Dendritic cell treated with granulocyte-macrophage colony-stimulating factor and Interleukin-4, amounts not matched to agents 40 ng/mL and 50 ng/mL, for 4 days (primary cell): ENCODE results near the gene TMEM80.

Experiments used
- H3K27ac Mint-ChIP-seq: one replicate; pipeline ENCODE4 v1.8.0; 2022; ENCODE audit warnings: mild to moderate bottlenecking, mixed read lengths
- H3K27me3 Mint-ChIP-seq: one replicate; pipeline ENCODE4 v1.8.0; 2022; ENCODE audit warnings: mild to moderate bottlenecking, mixed read lengths
- H3K36me3 Mint-ChIP-seq: one replicate; pipeline ENCODE4 v1.8.0; 2022; ENCODE audit warnings: low read depth, mixed read lengths
- H3K4me1 Mint-ChIP-seq: one replicate; pipeline ENCODE4 v1.8.0; 2022; ENCODE audit warnings: low read depth, mixed read lengths
- H3K4me3 Mint-ChIP-seq: one replicate; pipeline ENCODE4 v1.8.0; 2022; ENCODE audit warnings: mild to moderate bottlenecking, moderate library complexity, mixed read lengths
- H3K9me3 Mint-ChIP-seq: one replicate; pipeline ENCODE4 v1.8.0; 2022; ENCODE audit warnings: mixed read lengths
- intact Hi-C: fragments of 100-400 bp; cut with micrococcal nuclease; formaldehyde crosslinking; loops from one replicate; pipeline ENCODE4 v1.15.0; 2022

Gene TMEM80

DNA sequence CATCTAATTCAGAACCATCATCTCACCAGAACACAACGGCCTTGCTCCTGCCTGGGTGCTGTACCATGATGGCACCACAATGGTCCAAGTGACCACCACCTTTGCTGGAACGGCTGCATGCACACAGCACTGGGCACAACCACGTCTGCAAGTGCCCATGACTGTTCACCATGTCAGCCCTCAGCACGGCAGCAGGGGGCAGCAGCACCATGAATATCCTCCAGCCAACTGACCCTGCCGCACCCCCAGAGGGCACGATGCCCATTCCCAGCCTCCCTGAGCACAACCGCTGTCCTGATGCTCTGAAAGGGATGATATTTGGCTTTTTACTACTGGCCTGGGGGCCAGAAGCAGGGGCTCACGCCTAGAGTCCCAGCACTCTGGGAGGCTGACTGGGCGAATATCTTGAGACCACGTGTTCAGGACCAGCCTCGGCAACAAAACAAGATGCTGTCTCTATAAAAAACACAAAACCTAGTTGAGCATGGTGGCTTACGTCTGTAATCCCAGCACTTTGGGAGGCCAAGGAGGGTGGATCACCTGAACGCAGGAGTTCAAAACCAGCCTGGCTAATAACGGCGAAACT is 32.8 kb upstream of the TMEM80 start:
- Mint-ChIP-seq H3K36me3 (peaks cover 84% of the 10 kb centered on the region), H3K4me1 (peaks cover 27% of the 10 kb centered on the region), H3K4me3 (no peak overlapping the region), H3K27ac (no peak overlapping the region), H3K27me3 (no peaks in the 10 kb centered on the region), H3K9me3 (no peaks in the 10 kb centered on the region)
- intact Hi-C loops = loop anchor here (1.0 kb wide), 1 partner anchor 61 kb away; no protein-coding TSS in a partner anchor

DNA sequence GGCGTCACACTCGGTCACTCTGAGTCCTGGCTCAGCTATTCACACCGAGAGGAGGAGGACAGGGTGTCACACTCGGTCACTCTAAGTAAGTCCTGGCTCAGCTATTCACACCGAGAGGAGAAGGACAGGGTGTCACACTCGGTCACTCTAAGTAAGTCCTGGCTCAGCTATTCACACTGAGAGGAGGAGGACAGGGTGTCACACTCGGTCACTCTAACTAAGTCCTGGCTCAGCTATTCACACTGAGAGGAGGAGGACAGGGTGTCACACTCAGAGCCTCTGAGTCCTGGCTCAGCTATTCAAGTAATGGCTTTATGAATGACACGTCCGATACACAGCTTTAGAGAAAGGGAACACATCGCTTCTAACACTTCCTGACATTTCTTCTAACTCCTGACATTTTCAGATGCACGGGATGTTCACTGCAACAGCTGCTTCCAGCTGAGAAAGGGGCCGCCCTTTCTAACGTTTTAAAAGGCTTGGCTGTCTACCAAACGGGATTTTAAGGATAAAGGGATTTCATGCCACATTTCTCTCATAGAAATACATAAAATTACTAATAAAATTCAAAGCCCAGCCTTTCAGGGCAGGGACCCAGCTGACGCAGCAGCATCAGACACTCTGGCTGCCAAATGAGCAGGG is 30.4 kb upstream of the TMEM80 start:
- no peak overlapping the region for H3K4me3 Mint-ChIP-seq

DNA sequence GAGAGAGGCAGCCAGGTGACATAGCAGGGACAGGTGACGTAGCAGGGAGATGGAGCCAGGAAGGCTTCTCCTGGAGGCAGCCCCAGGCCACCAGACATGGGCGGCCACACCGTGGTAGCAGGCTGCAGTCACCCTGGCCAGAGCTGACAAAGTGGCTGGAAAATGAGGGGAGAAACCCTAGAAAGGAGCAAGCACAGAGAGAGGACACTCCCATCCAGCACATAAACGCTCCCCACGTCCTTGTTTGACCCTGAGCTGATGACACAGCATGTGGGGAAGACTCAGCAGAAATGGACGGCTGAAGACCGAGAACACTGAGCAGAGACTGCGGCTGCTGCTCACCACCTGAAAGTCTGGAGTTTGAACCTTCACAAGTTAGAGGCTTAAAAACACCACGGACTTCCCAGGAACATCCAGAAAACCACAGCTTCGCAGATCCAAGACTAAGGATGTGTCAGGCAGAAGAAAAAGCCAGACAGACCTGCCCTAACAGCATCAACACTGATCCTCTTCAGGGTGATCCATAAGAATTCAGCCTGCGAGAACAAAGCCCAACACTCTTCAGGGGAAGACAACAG is 29.8 kb upstream of the TMEM80 start:
- intact Hi-C loops = no loop called here
- Mint-ChIP-seq H3K4me1 (peaks cover 27% of the 10 kb centered on the region), H3K9me3 (no peaks in the 10 kb centered on the region), H3K27ac (peak overlapping the region; percentile 42), H3K4me3 (no peak overlapping the region), H3K27me3 (no peaks in the 10 kb centered on the region), H3K36me3 (peaks cover 61% of the 10 kb centered on the region)

More for the DNA sequence above, 30.4 kb upstream of the TMEM80 start:
- H3K9me3 Mint-ChIP-seq = no peaks in the 10 kb centered on the region
- peaks cover 27% of the 10 kb centered on the region for H3K4me1 Mint-ChIP-seq
- intact Hi-C loops = no loop called here
- H3K36me3 Mint-ChIP-seq = peaks cover 67% of the 10 kb centered on the region
- no peak overlapping the region for H3K27ac Mint-ChIP-seq
- no peaks in the 10 kb centered on the region for H3K27me3 Mint-ChIP-seq

DNA sequence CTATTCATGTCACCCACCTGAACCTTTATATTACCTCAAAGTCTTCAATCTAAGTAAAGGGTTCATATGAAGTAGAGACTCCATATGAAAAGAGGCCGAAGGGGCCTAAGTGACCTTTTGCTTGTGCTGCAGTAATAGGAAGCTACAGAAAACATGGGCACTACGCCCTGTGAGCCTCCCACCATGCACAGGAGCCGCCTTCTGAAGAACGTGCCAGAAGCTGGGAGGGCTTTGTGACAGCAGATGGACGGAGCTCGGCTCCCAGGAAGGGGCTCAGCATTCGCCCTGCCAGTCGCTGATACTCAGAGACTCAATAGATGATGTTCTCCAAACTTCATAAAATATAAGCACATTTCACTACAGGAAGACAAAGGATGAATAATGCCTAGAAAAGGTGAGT is 21.8 kb upstream of the TMEM80 start:
- no peaks in the 10 kb centered on the region for H3K4me1 Mint-ChIP-seq
- H3K27ac Mint-ChIP-seq = no peak overlapping the region
- H3K9me3 Mint-ChIP-seq = no peaks in the 10 kb centered on the region
- H3K27me3 Mint-ChIP-seq = no peaks in the 10 kb centered on the region
- intact Hi-C loops = no loop called here
- peaks cover 71% of the 10 kb centered on the region for H3K36me3 Mint-ChIP-seq
- H3K4me3 Mint-ChIP-seq = no peak overlapping the region

DNA sequence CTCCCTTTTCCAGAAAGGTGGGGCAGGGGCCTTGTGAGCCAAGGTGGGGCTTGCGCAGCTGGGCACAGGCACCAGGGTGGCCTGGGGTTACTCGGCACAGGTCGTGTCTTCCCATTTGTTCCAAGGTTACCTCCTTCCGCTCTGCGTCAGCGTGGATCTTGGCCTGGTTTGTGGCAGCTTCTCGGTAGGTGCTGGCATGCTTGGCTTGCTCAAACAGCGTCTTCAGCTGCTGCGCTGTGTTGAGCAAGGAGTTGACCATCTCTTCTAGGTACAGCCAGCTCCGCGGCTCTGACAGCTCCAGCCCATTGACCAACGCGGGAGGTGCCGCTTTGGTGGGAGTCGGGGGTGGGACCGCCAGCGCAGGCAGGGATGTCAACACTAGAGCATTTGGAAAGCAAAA is 21.2 kb upstream of the TMEM80 start:
- Mint-ChIP-seq H3K4me1 (no peaks in the 10 kb centered on the region), H3K27me3 (no peaks in the 10 kb centered on the region), H3K9me3 (no peaks in the 10 kb centered on the region), H3K4me3 (no peak overlapping the region), H3K27ac (no peak overlapping the region), H3K36me3 (peaks cover 76% of the 10 kb centered on the region)
- intact Hi-C loops = no loop called here

DNA sequence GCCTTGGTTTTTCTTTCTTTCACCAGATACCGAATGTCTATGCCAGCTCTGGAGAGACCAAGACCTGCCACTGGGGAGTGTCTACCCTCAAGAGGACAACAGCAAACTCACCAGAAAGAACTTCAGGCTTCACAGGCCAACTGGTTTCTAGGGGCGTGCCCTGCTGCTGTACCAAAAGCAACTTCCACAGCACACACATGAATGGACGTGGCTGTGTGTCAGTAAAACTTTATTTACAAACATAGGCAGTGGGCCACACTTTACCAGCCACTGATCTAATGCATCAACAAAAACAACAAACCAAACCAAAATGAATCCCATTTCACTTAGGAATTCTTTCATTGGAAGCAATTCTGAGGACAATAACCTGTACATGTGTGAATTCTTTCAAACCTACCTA is 17.3 kb upstream of the TMEM80 start:
- H3K36me3 Mint-ChIP-seq = peaks cover 95% of the 10 kb centered on the region
- H3K4me1 Mint-ChIP-seq = no peaks in the 10 kb centered on the region
- H3K9me3 Mint-ChIP-seq = no peaks in the 10 kb centered on the region
- intact Hi-C loops = no loop called here
- H3K27ac Mint-ChIP-seq = no peak overlapping the region
- H3K4me3 Mint-ChIP-seq = no peak overlapping the region
- no peaks in the 10 kb centered on the region for H3K27me3 Mint-ChIP-seq

DNA sequence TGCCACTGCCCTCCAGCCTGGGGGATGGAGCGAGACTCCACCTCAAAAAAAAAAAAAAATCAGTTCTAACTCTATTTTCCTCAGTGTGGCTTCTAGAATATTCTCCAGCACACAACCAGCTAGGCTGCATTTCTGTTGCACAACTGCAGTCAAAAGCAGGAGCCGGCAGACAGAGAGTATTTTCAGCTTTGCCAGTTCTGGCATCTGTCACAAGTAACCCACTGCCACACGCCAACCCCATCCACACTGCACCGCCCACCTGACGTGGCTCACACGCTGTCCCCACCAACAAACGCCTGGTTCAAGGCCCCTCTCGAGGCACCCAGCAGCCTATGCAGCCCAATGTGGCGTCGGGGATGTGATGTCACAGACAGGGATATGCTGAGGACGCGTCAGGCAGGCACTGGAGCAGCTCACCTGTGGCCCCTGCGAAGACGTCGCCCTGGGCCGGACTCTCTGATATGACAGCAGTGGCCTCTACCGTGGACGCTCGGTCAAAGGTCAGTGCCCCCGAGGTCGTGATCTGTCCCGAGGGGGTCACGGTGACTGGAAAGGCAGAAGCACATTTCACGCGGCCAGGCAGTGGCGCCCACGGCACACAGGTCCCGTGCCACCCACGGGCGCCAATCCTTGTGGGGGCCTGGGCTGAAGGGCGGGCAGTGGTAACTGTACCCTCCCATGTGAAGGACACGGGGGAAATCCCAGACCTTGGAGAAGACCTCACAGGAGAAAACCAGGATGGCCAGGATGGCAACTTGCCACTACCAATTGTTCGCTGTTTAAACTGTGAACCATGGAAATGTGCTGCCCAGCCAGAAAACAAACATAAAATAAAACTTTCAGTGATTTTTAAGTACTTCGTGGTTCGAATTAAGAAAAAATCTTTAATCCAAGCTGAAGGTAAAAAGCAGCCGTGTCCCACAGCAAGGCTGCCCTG is 16.1 kb upstream of the TMEM80 start:
- Mint-ChIP-seq H3K4me1 (no peaks in the 10 kb centered on the region), H3K36me3 (peaks cover 95% of the 10 kb centered on the region), H3K4me3 (no peak overlapping the region), H3K9me3 (no peaks in the 10 kb centered on the region), H3K27me3 (no peaks in the 10 kb centered on the region), H3K27ac (no peak overlapping the region)
- intact Hi-C loops = no loop called here

DNA sequence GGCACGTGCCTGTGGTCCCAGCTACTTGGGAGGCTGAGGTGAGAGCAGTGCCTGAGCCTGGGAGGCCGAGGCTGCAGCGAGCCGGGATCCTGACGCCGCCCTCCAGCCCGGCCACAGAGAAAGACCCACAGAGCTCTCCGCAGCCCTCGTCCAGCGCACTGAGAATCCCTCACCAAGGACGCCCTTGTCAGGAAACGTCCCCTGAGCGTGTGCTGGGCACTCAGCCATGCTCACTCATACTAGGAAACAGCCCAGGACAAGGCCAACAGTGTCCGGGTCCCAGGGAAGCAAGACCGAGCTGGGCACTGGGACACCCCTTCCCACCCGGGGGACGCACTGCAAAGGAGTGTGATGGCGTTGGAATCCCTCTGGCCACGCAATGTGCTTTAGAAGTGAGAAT is 15.1 kb upstream of the TMEM80 start:
- Mint-ChIP-seq H3K4me3 (no peak overlapping the region), H3K36me3 (peaks cover 95% of the 10 kb centered on the region), H3K27me3 (no peaks in the 10 kb centered on the region), H3K27ac (peak overlapping the region; percentile 4), H3K4me1 (no peaks in the 10 kb centered on the region), H3K9me3 (no peaks in the 10 kb centered on the region)
- intact Hi-C loops = no loop called here

DNA sequence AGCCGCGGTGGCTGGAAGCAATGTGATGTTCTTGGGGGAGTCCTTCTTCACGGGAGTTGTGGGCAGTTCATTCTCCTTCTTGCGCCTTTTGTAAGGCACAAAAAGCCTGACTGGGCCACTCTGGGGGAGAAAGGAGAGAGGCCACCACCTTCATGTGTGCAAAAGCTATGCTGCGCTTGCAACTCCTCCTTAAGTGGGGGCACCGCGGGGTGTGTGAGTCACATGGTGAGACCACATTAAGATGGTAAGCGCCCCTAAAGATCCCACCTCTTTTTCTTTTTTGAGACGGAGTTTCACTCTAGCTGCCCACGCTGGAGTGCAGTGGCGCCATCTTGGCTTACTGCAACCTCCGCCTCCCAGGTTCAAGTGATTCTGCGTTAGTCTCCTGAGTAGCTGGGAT is 14.6 kb upstream of the TMEM80 start:
- H3K4me1 Mint-ChIP-seq = no peaks in the 10 kb centered on the region
- H3K4me3 Mint-ChIP-seq = no peak overlapping the region
- intact Hi-C loops = no loop called here
- no peak overlapping the region for H3K27ac Mint-ChIP-seq
- no peaks in the 10 kb centered on the region for H3K9me3 Mint-ChIP-seq
- H3K27me3 Mint-ChIP-seq = no peaks in the 10 kb centered on the region
- H3K36me3 Mint-ChIP-seq = peaks cover 95% of the 10 kb centered on the region

DNA sequence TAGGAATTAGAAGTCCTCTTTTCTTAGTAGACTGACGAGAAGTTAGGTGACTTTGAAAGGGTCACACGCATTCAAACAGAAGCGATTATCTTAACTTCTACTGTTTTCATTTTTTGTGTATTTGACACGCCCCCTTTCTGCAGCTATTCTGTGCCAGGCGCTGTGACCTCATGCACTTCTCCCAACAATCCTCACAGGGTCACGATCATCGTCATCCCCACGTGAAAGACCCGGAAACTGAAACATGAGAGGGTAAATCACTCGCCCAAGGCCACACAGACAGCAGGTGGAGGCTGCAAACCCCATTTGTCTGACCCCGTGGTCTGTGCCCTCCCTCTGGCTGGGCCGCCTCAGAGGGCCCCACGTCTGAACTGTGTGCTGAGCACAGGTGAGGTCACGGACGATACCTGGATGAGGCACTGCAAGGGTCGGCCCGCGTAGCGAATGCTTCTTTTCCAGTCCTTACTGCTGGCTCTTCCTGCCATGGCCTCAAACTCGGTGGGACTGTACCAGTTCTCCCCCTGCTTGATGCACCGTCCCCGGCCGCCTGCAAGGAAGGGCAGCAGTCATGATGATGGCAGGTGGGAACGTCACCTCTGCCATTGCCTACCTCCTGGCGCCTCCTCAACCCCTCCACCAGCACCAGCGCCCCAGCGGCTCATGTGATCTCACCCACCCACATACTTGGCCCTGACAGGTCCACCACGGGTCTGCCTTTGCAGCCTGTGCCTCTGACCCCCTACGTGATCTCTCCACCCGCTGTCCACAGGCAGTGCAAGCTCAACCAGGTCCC is 9.0 kb upstream of the TMEM80 start:
- H3K27ac Mint-ChIP-seq = no peak overlapping the region
- H3K4me3 Mint-ChIP-seq = no peak overlapping the region
- peaks cover 94% of the 10 kb centered on the region for H3K36me3 Mint-ChIP-seq
- H3K9me3 Mint-ChIP-seq = no peaks in the 10 kb centered on the region
- H3K27me3 Mint-ChIP-seq = no peaks in the 10 kb centered on the region
- intact Hi-C loops = no loop called here
- H3K4me1 Mint-ChIP-seq = no peaks in the 10 kb centered on the region

DNA sequence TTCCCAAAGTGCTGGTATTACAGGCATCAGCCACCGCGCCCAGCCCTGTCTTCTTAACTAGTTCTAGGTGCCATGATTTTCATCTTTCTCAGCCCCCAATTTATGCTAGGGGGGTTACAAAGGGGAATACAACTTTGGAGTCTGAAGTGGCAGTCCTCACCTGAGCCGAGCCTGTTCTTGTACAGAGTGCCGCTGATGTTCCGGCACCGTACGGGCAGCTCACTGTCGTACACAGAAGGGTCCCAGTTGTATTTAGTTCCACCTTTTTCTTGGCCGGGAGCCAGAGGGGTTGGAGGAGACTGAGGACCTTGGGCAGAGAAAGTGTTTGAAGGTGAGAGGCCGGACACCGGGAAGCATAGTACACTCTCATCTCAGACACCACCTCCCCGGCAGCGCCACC is 7.9 kb upstream of the TMEM80 start:
- H3K36me3 Mint-ChIP-seq = peaks cover 83% of the 10 kb centered on the region
- no peaks in the 10 kb centered on the region for H3K27me3 Mint-ChIP-seq
- no peaks in the 10 kb centered on the region for H3K9me3 Mint-ChIP-seq
- intact Hi-C loops = no loop called here
- H3K4me3 Mint-ChIP-seq = no peak overlapping the region
- peaks cover 5% of the 10 kb centered on the region for H3K4me1 Mint-ChIP-seq
- H3K27ac Mint-ChIP-seq = no peak overlapping the region

DNA sequence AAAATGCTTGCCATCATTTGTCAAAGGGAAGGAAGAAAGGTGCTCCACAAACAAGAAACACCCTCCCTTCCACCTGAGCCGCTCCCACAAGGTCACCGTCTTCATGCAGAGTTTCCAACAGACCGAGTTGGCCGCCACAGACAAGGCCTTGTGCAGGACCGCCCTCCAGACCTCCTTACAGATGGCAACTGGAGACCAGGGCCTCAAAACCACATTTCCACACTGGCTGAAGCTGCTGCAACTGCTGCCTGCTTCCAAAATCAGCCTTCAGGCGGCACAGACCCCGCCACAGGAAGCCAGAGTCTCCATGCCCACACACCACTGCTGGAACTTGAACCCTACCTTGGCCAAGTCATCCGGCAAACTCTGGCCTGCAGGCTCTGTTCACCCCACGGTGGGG is 6.9 kb upstream of the TMEM80 start:
- Mint-ChIP-seq H3K4me3 (no peak overlapping the region), H3K27me3 (no peaks in the 10 kb centered on the region), H3K9me3 (no peaks in the 10 kb centered on the region), H3K36me3 (peaks cover 73% of the 10 kb centered on the region), H3K4me1 (peaks cover 15% of the 10 kb centered on the region), H3K27ac (no peak overlapping the region)
- intact Hi-C loops = no loop called here

DNA sequence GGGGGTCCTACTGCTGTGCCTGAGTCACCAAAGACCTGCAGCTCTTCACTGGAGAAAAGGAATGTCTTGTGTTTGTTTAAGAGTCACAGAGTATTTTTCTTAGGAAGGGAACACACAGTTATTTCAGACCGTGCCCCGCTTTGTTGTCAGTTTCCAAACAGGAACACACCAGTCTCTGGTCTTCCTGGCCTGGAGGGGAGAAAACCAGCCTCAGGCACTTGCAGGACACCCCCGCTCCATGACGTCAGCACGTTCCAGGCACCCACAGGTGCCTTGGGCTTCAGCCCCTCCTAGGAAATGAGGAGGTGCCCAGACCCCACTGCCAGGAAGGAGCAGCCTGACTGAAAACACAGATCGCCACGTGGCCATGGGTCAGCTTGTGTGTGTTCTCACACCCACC is 6.0 kb upstream of the TMEM80 start:
- Mint-ChIP-seq H3K27me3 (no peaks in the 10 kb centered on the region), H3K4me1 (peaks cover 19% of the 10 kb centered on the region), H3K4me3 (no peak overlapping the region), H3K36me3 (peaks cover 64% of the 10 kb centered on the region), H3K27ac (no peak overlapping the region), H3K9me3 (no peaks in the 10 kb centered on the region)
- intact Hi-C loops = no loop called here
